ENCODE data around the gene HNRNPD. TPM values are rescaled to one million over a fixed set of nuclear protein-coding genes. Genes with fewer than 3 reads are reported as not detected.
"Not testable (repeated sequence)": the region's sequence is repeated elsewhere in the genome, so short reads cannot be mapped to it uniquely, and the experiment has no call there.

The HNRNPD gene
- total and polyA plus RNA-seq, 8 donors, result 105 to 614 (median 558) TPM

GRCh38 chr4:82398263-82398662 is 24.5 kb upstream of the HNRNPD start:
- intact Hi-C loops (cut with DNase I), result no loop called here
- no peaks in the 10 kb centered on the region for H3K27me3 ChIP-seq
- H3K4me1 ChIP-seq, result no peaks in the 10 kb centered on the region
- no peaks in the 10 kb centered on the region for H3K36me3 ChIP-seq
- DNase-seq (no peak), ATAC-seq (no peak)
- no peak overlapping the region for H3K4me3 ChIP-seq
- H3K27ac ChIP-seq, result no peak overlapping the region
- TF ChIP-seq CTCF (IDR thresholded peaks at IDR 0.05), result no peak
- no peaks in the 10 kb centered on the region for H3K9me3 ChIP-seq

DNA sequence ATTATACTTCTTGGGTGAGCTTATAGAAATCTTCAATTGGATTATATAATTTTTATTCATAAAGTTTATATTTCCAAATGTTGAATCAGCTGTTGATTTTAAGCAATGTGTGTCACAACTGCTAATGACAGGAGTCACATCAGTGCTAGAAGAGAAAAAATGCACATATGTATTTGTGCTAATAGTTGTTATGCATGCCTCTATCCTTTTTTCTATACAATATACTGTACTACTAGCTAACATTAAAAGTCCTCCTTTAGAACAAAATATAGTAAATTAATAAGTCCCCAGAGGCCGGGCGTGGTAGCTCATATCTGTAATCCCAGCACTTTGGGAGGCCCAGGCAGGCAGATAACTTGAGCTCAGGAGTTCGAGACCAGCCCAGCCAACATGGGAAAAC is 23.7 kb upstream of the HNRNPD start:
- H3K27me3 ChIP-seq, result no peaks in the 10 kb centered on the region
- H3K9me3 ChIP-seq, result no peaks in the 10 kb centered on the region
- H3K4me3 ChIP-seq, result no peak overlapping the region
- TF ChIP-seq CTCF (IDR thresholded peaks at IDR 0.05), result no peak
- DNase-seq (no peak), ATAC-seq (no peak)
- no peaks in the 10 kb centered on the region for H3K4me1 ChIP-seq
- no peaks in the 10 kb centered on the region for H3K36me3 ChIP-seq
- intact Hi-C loops (cut with DNase I), result no loop called here
- no peak overlapping the region for H3K27ac ChIP-seq

- no peak overlapping the region for H3K27ac ChIP-seq
- intact Hi-C loops (cut with DNase I), result no loop called here
Measured at GRCh38 chr4:82394896-82395295, 21.1 kb upstream of the HNRNPD start.

GRCh38 chr4:82390061-82390460 is 16.3 kb upstream of the HNRNPD start:
- DNase-seq; H3K4me1 ChIP-seq; H3K27me3 ChIP-seq; H3K4me3 ChIP-seq; ATAC-seq; intact Hi-C loops (cut with DNase I); H3K27ac ChIP-seq; H3K9me3 ChIP-seq; H3K36me3 ChIP-seq: not testable (repeated sequence)

More at GRCh38 chr4:82394896-82395295, 21.1 kb upstream of the HNRNPD start:
- Histone ChIP-seq H3K4me3 (no peak overlapping the region), H3K9me3 (no peaks in the 10 kb centered on the region), H3K4me1 (no peaks in the 10 kb centered on the region), H3K27me3 (no peaks in the 10 kb centered on the region), H3K36me3 (no peaks in the 10 kb centered on the region)
- ATAC-seq, result peak; percentile 76
- DNase-seq, result no peak
- no peak for TF ChIP-seq CTCF (IDR thresholded peaks at IDR 0.05)

GRCh38 chr4:82388405-82388804 is 14.6 kb upstream of the HNRNPD start:
- H3K27me3 ChIP-seq, result no peaks in the 10 kb centered on the region
- H3K4me3 ChIP-seq, result no peak overlapping the region
- intact Hi-C loops (cut with DNase I), result no loop called here
- no peak overlapping the region for H3K27ac ChIP-seq
- no peaks in the 10 kb centered on the region for H3K36me3 ChIP-seq
- no peaks in the 10 kb centered on the region for H3K9me3 ChIP-seq
- no peak for TF ChIP-seq CTCF (IDR thresholded peaks at IDR 0.05)
- ATAC-seq (no peak), DNase-seq (no peak)
- no peaks in the 10 kb centered on the region for H3K4me1 ChIP-seq

DNA sequence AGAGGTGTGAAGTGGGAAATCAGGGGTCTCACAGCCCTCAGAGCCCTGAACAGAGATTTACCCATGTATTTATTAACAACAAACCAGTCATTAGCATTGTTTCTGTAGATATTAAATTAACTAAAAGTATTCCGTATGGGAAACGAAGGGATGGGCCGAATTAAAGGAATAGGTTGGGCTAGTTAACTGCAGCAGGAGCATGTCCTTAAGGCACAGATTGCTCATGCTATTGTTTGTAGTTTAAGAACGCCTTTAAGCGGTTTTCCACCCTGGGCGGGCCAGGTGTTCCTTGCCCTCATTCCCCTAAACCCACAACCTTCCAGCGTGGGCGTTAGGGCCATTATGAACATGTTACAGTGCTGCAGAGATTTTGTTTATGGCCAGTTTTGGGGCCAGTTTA is 12.5 kb upstream of the HNRNPD start:
- H3K4me3 ChIP-seq; DNase-seq; H3K27me3 ChIP-seq; H3K4me1 ChIP-seq; ATAC-seq; H3K27ac ChIP-seq; intact Hi-C loops (cut with DNase I); H3K36me3 ChIP-seq; H3K9me3 ChIP-seq: not testable (repeated sequence)
